ELF-1 (cell line): ENCODE data around the gene SHISA6.

Experiments
- DNase-seq: peaks from one replicate; pipeline ENCODE4 v3.0.0-alpha.2; 2016; ENCODE audit warnings: low read depth, low spot score

SHISA6 gene

DNA sequence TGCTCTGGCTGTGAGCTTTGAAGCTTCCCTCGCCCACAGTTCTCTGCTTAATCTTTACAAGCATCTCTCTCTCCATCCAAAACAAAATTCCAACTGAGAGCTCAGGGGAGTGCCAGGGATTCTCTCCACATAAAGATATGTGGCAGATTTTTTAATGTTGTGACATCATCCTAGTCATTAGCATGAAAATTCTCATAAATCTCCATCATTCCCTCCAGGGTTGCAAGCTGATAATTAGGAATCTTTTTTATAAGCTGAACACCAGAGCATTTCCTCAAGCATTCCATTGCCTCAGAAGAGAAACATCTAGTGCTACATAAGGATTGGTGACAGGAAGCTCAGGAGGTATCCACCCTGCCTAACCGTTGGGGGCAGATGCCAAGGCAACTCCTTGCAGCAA, 274.9 kb downstream of the SHISA6 start:
- no peak for DNase-seq

DNA sequence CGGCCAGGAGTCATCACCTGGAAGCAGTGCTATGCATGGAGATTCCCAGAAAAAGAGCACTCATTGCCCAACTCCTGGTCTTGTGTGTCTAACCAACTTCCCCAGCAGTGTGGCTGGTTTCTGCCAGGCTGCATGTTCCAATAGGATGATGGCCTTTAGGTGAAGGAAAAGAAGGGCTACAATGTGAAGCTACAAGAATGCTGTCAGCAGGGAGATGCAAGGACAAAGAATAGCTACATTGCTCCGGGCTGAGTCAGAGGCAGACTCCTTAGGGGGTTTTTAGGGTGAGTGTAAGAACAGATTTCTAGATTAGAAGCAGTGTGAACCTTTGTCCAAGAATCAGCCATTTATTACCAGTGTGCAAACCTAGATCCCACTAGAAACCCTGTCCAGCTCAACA, 294.2 kb downstream of the SHISA6 start:
- DNase-seq, result no peak

DNA sequence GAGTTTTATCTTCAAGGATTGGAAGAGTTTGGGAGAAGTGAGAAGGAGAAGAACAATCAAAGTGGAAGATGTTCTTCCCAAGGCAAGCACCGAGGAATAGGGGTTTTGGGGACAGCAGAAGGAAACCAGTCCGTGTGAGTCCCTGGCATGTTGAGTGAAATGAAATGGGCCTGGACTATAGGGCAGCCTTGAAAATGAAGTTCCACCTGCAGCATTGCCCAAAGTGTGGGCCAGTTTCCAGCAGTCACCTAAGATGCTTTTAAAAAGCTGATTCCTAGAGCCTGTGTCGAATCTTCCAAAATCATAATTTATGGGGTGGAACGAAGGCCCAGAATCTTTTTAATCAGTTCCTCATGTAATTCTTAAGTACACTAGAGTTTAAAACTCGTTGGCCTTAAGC, 297.4 kb downstream of the SHISA6 start:
- no peak for DNase-seq

GRCh38 chr17:11539637-11540036, 298.6 kb downstream of the SHISA6 start:
- DNase-seq, result no peak

DNA sequence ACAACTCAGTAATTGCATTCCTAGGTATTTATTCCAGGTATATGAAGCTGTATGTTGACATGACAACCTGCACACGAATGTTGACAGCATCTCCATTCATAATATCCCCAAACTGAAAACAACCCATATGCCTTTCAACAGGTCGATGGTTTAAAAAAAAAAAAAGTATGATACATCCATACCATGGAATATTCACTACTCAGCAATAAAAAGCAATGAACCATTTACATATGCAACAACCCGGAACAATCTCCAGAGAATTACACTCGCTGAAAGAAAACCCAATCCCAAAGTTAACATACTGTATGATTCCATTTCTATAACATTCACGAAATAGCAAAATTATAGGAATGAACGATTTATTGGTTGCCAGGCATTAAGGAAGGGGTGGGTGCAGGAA, 304.0 kb downstream of the SHISA6 start:
- DNase-seq, result no peak

- no peak for DNase-seq
Observed at GRCh38 chr17:11545696-11546095, 304.7 kb downstream of the SHISA6 start.

GRCh38 chr17:11547853-11548252, 306.8 kb downstream of the SHISA6 start:
- no peak for DNase-seq

DNA sequence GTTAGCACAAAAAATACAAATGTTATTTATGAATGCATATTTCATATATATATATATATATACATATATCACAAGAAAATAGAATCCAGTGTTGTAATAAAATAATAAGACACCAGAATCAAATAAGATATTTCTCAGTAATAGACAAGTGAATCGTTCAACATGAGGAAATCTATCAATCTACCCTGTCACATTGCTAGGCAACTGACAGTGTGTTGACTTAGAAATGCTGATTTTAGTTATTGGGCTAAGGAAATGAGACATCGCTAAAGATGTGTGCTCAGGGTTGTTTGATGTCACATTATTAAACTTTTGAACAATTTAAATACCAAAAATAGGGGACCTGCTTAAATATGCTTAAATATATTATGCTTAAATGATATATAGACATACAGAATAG, 307.4 kb downstream of the SHISA6 start:
- no peak for DNase-seq

DNA sequence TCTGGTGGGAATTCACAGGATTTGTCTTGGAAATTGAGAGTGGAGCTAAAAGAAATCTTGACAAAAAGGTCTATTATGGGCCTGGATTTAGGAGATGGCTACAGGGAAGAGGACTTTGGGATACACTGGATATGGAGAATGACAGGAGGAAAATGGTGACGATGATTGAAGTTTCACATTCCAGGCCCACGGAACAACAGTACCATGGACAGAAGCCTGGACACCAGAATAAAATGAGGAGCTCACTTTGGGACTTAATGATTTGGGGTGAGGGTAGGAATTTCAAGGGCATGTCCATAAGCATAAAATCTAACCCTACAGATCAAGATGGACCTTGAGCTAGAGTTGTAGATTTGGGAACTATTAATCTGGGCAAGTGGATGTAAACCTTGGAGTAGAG, 309.4 kb downstream of the SHISA6 start:
- no peak for DNase-seq

- no peak for DNase-seq
Observed at GRCh38 chr17:11551442-11551841, 310.4 kb downstream of the SHISA6 start.

GRCh38 chr17:11553135-11553534, 312.1 kb downstream of the SHISA6 start:
- DNase-seq, result no peak

DNA sequence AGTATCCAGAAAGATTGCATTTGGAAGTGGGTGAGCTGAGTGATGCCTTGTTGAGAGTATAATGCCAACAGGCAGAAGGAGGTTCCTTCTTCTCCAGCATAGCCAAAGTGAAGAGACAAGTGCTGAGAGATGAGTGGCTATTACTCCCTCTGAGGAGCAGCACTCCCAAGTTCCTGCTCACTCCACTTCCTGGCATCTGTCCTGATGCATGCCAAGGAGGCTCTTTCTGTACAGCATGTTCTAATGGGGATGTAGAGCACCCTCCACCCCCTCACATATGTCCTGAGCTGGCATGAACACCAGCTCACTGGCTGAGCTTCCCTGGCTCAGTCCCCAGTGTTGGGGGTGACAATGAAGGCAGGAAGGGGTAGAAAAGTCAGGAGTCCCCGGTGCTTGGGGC, 313.0 kb downstream of the SHISA6 start:
- no peak for DNase-seq

GRCh38 chr17:11554542-11554941, 313.5 kb downstream of the SHISA6 start:
- DNase-seq, result no peak

- no peak for DNase-seq
Observed at GRCh38 chr17:11555530-11555929, 314.5 kb downstream of the SHISA6 start.

- no peak for DNase-seq
Observed at GRCh38 chr17:11557727-11558452, 316.9 kb downstream of the SHISA6 start.

- DNase-seq, result no peak
Observed at GRCh38 chr17:11558681-11559234, 317.7 kb downstream of the SHISA6 start.

DNA sequence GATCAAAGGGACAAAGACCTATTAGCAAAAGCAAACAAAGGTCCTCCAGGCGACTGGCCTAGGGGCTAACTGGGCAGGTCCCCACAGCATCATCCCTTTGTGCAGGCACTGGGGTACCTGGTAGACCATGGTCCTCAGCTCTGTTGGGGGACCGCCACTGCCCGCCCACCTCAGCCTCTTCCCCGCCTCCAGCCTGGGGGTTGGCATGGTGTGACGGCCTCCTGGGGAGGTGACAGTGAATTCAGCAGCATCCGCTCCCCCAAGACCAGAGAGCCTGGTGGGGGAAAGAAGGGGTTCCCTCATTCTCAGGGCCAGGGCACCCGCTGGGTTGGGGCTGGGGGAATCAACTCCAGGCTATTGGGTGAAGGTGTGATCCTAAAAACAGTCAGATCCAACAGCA, 318.6 kb downstream of the SHISA6 start:
- no peak for DNase-seq

DNA sequence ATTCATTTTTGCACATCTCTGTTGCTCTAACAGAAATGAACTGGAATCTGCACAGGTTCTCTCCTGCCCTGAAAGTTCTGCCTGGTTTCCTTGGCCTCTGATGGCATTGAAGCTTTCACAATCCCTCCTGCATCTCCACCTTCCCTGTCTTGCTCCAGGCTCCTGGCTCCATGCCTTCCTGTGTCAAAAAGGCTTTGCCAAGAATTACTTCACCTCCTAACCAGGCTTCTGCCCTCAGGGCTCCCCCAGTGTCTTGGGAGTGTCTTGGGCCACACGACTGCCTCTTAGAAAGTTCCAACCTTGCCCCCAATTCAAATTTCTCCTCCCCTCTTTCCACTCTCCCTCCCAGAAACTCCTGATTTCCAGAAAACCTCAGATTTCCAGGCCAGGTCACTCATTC, 320.3 kb downstream of the SHISA6 start:
- no peak for DNase-seq

DNA sequence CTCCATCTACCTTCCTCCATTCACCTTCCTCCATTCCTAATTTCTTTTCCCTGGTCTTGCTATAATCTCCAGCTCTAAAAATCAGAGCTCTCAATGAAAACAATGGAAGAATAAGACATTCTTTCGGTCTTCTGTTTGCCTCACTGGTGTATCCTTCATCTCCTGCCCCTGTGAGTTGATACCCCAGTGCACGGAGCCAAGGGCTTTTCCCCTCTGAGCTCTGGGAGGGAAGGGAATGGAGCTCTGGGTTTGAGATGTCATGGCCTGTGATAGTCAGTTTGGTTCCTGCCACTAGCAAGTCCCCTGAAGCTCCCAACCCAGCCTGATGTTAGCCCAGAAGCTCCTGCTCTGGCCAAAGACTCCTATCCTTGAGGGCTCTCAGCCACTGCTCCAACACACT, 320.7 kb downstream of the SHISA6 start:
- DNase-seq, result no peak

DNA sequence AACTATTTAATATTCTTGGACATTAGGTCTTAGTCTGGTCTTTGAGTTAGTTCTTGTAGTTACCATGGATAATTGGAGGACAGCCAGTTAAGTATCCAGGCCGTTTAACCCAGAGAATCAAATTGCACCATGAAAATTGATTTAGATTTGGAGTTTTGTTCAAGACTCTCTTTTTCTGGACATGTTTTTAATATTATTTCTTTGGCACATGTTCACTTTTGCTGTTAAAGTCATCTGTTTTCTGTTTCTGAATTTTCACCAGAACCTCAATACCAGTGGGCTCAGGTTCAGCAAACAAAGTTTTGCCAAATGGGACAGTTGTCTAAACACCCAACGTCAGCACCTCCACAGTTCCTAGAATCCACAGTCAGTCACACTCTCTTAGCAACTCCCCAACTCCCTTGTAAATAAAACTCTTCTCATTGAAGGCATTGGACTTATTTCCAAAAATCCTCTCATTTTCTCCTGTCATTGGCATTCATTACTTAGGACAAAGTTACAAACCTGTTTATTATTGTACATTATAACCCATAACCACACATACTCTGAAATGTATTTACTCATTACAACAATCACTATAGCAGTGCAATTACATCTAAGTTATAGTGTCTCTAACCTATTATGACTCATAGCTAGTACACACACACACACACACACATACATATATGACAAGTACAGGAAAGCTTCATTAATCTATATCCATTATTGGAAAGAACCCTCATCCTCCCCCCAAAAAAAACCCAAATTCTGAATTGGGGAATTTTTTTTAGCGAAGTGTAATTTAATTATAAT, 323.8 kb downstream of the SHISA6 start:
- no peak for DNase-seq

DNA sequence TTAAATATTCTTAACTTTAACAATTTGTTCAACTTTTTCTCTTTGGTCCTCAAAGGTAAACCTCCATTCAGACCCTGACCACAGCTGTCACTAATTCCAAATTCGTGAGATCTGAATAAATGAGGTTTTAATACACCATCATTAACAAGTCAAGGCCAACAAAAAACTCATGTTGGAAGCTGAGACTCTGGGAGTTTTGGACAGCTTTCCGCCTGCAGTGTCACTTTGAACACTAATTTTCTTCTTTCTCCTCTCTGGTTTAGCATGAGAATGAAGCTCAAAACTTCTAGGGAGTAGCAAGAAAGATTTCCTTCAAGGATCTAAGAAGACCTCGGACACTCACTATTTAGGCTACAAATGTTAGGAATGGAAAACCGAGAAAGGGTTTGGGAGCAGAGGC, 324.6 kb downstream of the SHISA6 start:
- DNase-seq, result no peak

DNA sequence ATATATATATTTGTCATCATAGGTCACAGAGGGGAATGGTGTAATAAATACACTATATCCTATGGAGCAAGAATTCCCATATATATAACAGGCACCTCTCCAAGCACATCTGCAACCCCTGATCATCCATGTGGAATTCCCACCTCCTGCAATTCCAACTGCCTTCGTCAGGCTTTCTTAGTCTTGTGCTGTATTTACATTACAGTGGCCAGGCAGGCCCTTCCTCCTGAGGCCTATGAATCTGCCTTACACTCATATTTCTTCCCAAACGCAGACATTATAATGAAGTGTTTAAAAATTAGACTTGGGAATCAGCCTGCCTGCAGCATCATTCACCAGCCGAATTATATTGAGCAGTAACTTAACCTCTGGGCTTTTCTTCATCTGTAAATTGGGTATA, 338.0 kb downstream of the SHISA6 start:
- DNase-seq, result no peak

DNA sequence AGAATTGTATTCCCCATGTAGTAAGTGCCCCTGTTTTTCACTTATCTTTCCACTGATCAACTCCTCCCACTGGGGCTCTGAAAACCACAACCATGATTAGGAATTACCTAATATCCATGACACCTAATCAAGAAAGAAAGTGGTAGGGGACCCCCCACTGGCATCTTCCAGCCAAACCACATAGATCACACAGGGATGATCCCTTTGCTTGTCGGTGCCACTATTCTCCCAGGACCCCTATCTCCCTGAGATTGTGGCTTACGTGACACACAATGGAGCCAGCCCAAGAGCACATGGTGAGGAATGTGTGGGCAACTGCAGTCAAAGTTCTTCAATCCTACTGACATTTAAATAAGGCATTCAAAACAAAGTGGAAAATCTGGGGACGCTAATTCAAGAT, 339.7 kb downstream of the SHISA6 start:
- DNase-seq, result no peak
